ENCODE data around the gene CD74. TPM values are rescaled to one million over a fixed set of nuclear protein-coding genes. Genes with fewer than 3 reads are reported as not detected.

The CD74 gene
- total and polyA plus RNA-seq, 2 of the 13 experiments (the other 11 are each of a cell fraction or from before 2014, with no cell fraction given): 34.1 to 84.4 TPM

DNA sequence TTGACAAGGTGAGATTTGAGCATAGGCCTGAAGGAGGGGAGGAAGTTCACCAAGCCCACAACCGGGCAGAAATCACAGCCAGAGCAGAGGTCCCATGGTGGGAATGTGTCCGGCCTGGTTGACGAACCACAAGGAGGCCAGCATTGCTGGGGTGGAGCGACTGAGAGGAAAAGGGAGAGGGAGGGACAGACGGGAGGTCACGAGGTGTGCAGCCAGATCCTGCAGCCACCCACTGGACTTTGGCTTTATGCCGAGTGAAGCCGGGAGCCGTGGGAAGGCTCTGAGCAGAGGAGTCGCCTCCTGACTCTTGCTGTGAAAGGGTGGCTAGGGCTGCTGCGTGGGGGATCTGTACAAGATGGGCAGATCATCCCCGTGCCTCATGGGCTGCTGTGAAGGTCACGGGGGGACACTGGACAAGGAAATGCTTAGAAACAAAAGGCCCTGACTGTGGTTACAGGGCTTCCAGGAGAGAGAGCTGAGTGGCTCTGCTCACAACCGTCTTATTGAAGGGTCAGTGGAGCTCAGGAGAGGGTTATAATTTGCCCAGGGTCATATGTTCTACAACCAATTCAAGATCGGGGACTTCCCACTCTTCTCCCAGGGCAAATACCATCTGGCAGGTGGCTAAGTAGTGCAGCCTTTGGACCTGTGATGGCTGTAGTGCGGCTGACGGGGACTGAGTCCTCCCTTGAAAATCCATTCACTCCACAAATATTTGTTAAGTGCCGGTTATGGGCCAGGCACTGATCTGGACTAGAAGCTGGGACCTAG lies 15.6 kb upstream of the CD74 start (continued):
- TF ChIP-seq, protein P1, sequence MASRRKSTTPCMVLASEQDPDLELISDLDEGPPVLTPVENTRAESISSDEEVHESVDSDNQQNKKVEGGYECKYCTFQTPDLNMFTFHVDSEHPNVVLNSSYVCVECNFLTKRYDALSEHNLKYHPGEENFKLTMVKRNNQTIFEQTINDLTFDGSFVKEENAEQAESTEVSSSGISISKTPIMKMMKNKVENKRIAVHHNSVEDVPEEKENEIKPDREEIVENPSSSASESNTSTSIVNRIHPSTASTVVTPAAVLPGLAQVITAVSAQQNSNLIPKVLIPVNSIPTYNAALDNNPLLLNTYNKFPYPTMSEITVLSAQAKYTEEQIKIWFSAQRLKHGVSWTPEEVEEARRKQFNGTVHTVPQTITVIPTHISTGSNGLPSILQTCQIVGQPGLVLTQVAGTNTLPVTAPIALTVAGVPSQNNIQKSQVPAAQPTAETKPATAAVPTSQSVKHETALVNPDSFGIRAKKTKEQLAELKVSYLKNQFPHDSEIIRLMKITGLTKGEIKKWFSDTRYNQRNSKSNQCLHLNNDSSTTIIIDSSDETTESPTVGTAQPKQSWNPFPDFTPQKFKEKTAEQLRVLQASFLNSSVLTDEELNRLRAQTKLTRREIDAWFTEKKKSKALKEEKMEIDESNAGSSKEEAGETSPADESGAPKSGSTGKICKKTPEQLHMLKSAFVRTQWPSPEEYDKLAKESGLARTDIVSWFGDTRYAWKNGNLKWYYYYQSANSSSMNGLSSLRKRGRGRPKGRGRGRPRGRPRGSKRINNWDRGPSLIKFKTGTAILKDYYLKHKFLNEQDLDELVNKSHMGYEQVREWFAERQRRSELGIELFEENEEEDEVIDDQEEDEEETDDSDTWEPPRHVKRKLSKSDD (CRISPR knock-in tag; IDR thresholded peaks at IDR 0.05; ENCODE audit: low read depth): no peak
- TF ChIP-seq SIN3B (IDR thresholded peaks at IDR 0.05; ENCODE audit: low read length): no peak
- TF ChIP-seq CBX1 (IDR thresholded peaks at IDR 0.05; ENCODE audit: low read depth): no peak
- TF ChIP-seq ATM (IDR thresholded peaks at IDR 0.05; ENCODE audit: borderline replicate concordance): no peak
- peak; percentile 64; the same call in 1 of the 2 replicates for TF ChIP-seq MYC (CRISPR knock-in tag; IDR thresholded peaks at IDR 0.05; ENCODE audit: borderline replicate concordance)
- TF ChIP-seq, protein P2, sequence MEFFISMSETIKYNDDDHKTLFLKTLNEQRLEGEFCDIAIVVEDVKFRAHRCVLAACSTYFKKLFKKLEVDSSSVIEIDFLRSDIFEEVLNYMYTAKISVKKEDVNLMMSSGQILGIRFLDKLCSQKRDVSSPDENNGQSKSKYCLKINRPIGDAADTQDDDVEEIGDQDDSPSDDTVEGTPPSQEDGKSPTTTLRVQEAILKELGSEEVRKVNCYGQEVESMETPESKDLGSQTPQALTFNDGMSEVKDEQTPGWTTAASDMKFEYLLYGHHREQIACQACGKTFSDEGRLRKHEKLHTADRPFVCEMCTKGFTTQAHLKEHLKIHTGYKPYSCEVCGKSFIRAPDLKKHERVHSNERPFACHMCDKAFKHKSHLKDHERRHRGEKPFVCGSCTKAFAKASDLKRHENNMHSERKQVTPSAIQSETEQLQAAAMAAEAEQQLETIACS (CRISPR knock-in tag; IDR thresholded peaks at IDR 0.05): no peak
- no peak for TF ChIP-seq HIVEP1 (CRISPR knock-in tag; IDR thresholded peaks at IDR 0.05)
- TF ChIP-seq ZNF292 (CRISPR knock-in tag; IDR thresholded peaks at IDR 0.05; ENCODE audit: borderline replicate concordance, low read depth): no peak
- no peak for TF ChIP-seq LCORL (IDR thresholded peaks at IDR 0.05)
- TF ChIP-seq LCORL (CRISPR knock-in tag; IDR thresholded peaks at IDR 0.05): peak; percentile 71
- TF ChIP-seq FOXO1 (CRISPR knock-in tag; IDR thresholded peaks at IDR 0.05): no peak; the same call in 1 of the 2 replicates
- no peak; the same call in 1 of the 2 replicates for TF ChIP-seq TARDBP (CRISPR knock-in tag; IDR thresholded peaks at IDR 0.05)
- TF ChIP-seq ZFP1 (CRISPR knock-in tag; IDR thresholded peaks at IDR 0.05): no peak
- TF ChIP-seq ZNF34 (CRISPR knock-in tag; IDR thresholded peaks at IDR 0.05; ENCODE audit: borderline replicate concordance): no peak
- no peak for TF ChIP-seq SAFB2 (CRISPR knock-in tag; IDR thresholded peaks at IDR 0.05; ENCODE audit: borderline replicate concordance, low read depth)
- TF ChIP-seq, protein P3, sequence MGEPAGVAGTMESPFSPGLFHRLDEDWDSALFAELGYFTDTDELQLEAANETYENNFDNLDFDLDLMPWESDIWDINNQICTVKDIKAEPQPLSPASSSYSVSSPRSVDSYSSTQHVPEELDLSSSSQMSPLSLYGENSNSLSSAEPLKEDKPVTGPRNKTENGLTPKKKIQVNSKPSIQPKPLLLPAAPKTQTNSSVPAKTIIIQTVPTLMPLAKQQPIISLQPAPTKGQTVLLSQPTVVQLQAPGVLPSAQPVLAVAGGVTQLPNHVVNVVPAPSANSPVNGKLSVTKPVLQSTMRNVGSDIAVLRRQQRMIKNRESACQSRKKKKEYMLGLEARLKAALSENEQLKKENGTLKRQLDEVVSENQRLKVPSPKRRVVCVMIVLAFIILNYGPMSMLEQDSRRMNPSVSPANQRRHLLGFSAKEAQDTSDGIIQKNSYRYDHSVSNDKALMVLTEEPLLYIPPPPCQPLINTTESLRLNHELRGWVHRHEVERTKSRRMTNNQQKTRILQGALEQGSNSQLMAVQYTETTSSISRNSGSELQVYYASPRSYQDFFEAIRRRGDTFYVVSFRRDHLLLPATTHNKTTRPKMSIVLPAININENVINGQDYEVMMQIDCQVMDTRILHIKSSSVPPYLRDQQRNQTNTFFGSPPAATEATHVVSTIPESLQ (CRISPR knock-in tag; conservative IDR thresholded peaks at IDR 0.05): no peak
- TF ChIP-seq ZNF460 (CRISPR knock-in tag; IDR thresholded peaks at IDR 0.05; ENCODE audit: borderline replicate concordance): no peak
- TF ChIP-seq ZFYVE20 (CRISPR knock-in tag; IDR thresholded peaks at IDR 0.05; ENCODE audit: borderline replicate concordance, low read depth): no peak
- 0 out of 2 replicates have a peak, but pooled peaks have one; percentile 34 for TF ChIP-seq NCOA1 (CRISPR knock-in tag; IDR thresholded peaks at IDR 0.05)
- no peak for TF ChIP-seq HOXA5 (CRISPR knock-in tag; IDR thresholded peaks at IDR 0.05)
- TF ChIP-seq PLRG1 (conservative IDR thresholded peaks at IDR 0.05): no peak
- TF ChIP-seq, protein P4, sequence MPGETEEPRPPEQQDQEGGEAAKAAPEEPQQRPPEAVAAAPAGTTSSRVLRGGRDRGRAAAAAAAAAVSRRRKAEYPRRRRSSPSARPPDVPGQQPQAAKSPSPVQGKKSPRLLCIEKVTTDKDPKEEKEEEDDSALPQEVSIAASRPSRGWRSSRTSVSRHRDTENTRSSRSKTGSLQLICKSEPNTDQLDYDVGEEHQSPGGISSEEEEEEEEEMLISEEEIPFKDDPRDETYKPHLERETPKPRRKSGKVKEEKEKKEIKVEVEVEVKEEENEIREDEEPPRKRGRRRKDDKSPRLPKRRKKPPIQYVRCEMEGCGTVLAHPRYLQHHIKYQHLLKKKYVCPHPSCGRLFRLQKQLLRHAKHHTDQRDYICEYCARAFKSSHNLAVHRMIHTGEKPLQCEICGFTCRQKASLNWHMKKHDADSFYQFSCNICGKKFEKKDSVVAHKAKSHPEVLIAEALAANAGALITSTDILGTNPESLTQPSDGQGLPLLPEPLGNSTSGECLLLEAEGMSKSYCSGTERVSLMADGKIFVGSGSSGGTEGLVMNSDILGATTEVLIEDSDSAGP (CRISPR knock-in tag; IDR thresholded peaks at IDR 0.05; ENCODE audit: borderline replicate concordance): peak; percentile 70; the same call in 1 of the 2 replicates
- TF ChIP-seq RXRB (CRISPR knock-in tag; IDR thresholded peaks at IDR 0.05; ENCODE audit: borderline replicate concordance): no peak
- TF ChIP-seq, protein P5, sequence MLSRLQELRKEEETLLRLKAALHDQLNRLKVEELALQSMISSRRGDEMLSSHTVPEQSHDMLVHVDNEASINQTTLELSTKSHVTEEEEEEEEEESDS (CRISPR knock-in tag; IDR thresholded peaks at IDR 0.05; ENCODE audit: borderline replicate concordance): no peak

Data from HepG2 (cell line).